ENCODE measurements around the gene TECPR1. TPM values are rescaled to one million over a fixed set of nuclear protein-coding genes. Genes with fewer than 3 reads are reported as not detected.

The TECPR1 gene
- total RNA-seq, 1 donor from 2014 or later = 50.1 TPM

DNA sequence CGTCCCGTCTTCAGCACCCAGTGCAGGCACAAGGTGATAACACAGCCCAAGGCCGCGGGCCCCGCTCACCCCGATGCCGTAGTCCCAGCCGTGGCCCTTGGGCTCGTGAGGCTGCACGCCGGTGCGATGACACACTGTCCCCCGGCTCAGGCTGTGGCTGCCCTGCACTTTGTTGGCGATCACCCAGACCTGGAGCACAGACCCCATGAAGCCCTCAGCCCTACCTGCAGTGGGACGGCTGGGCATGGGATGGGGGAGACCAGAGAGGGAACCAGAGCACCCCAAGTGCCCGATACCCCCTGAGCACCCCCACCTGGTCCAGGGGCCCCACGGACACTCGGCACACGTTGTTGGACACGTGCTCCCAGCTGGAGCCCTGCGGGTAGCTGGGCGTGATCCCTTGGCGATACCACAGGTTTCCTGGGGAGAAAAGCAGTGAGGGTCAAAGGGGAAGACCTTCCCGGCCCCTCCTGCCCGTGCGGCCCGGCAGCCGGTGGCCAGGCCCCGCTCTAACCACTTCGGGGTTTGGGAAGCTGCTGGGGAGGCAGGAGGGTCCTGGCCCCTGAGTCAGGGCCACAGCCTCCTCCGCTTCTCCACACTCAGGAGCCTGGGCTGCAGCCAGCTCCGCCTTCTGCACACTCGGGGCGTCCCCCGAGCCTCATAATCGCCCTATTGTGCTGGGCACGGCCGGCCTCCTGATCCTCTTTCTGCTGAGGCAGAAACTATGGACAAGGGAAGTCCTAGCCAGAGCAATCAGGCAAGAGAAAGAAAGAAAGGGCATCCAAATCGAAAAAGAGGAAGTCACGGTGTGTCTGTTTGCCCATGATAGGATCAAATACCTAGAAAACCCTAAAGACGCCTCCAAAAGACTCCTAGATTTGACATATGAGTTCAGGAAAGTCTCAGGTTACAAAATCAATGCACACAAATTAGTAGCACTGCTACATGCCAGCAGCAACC is 34.1 kb downstream of the TECPR1 start:
- peak in 1 of 2 donors; percentile 2 for ATAC-seq
- Histone ChIP-seq H3K9me3 (no peaks in the 10 kb centered on the region), H3K27ac (no peak overlapping the region), H3K4me1 (no peaks in the 10 kb centered on the region), H3K4me3 (no peak overlapping the region), H3K36me3 (peaks cover 53% of the 10 kb centered on the region), H3K27me3 (ENCODE audit: low read depth) (no peaks in the 10 kb centered on the region)
- intact Hi-C loops (cut with DNase I) = no loop called here
- DNase-seq = peak; percentile 48
- no peak for TF ChIP-seq CTCF (IDR thresholded peaks at IDR 0.05)

- Histone ChIP-seq H3K4me1 (no peaks in the 10 kb centered on the region), H3K36me3 (peaks cover 45% of the 10 kb centered on the region), H3K27me3 (ENCODE audit: low read depth) (no peaks in the 10 kb centered on the region), H3K9me3 (no peaks in the 10 kb centered on the region), H3K4me3 (no peak overlapping the region), H3K27ac (no peak overlapping the region)
- TF ChIP-seq CTCF (IDR thresholded peaks at IDR 0.05) = no peak
- ATAC-seq = no peak
- DNase-seq = peak; percentile 38
- intact Hi-C loops (cut with DNase I) = no loop called here
Observed at GRCh38 chr7:98216941-98217622, 35.0 kb downstream of the TECPR1 start.

DNA sequence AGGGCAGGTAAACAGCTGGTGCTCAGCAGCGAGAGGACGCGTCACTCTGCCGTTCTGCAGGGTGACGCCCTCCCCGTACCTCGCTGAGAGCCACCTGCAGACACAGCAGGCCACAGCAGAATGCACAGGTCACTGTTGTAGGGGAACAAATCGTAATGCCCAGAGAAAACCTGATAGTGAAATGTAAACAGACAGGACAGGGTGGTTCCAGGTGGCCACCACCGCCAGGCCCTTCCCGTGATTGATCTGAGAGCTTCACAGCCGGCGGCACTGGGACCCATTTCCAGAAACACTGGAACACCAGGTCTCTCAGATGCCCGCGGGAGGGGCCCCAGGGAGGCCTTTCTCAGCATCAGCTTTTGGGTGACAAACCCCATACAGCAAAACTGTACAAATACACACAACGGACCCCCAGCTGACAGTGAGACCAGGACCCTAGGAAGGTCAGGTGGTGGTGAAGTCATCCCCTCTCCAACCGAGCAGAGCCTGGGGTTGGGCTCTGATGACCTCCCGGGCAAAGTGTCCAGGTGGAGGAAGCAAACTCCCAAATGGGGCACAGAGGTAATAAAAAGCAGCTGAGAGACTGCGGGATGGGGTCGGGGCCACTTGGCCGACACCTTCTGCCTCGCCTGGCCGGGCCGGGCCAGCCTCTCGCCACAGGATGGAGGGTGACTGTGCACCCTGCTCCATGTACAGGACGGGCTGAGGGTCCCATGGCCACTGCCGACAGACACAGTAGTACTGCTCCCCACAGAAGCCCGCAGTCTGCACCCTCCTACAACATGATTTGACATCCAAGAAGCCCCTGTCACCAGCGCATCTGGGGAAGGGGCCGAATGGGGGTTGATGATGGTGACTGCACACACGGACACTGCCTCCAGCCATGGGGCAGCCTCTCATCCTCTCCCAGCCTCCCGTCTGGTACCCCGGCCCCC is 36.2 kb downstream of the TECPR1 start:
- H3K27me3 ChIP-seq (ENCODE audit: low read depth) = no peaks in the 10 kb centered on the region
- intact Hi-C loops (cut with DNase I) = no loop called here
- no peak for TF ChIP-seq CTCF (IDR thresholded peaks at IDR 0.05)
- no peaks in the 10 kb centered on the region for H3K4me1 ChIP-seq
- H3K27ac ChIP-seq = no peak overlapping the region
- no peak overlapping the region for H3K4me3 ChIP-seq
- H3K9me3 ChIP-seq = no peaks in the 10 kb centered on the region
- DNase-seq = peak; percentile 32
- peaks cover 34% of the 10 kb centered on the region for H3K36me3 ChIP-seq
- no peak for ATAC-seq

GRCh38 chr7:98214811-98215321 is 37.2 kb downstream of the TECPR1 start:
- H3K9me3 ChIP-seq = no peaks in the 10 kb centered on the region
- DNase-seq (peak; percentile 42), ATAC-seq (no peak)
- no peak overlapping the region for H3K27ac ChIP-seq
- peaks cover 29% of the 10 kb centered on the region for H3K36me3 ChIP-seq
- intact Hi-C loops (cut with DNase I) = no loop called here
- H3K4me1 ChIP-seq = no peaks in the 10 kb centered on the region
- no peaks in the 10 kb centered on the region for H3K27me3 ChIP-seq (ENCODE audit: low read depth)
- TF ChIP-seq CTCF (IDR thresholded peaks at IDR 0.05) = no peak
- no peak overlapping the region for H3K4me3 ChIP-seq
